Left lung (tissue), 10 donors: ENCODE results near the gene PDCD1LG2. TPM values are rescaled to one million over a fixed set of nuclear protein-coding genes. Genes with fewer than 3 reads are reported as not detected.

Source experiments
- ATAC-seq: fragments of 200-7000 bp; cut with Tn5 transposase; one replicate; pipeline ENCODE4 v1.9.1; 2020; ENCODE audit warnings: moderate library complexity
- DNase-seq, 4 donors: peaks; one replicate each; pipeline ENCODE4 v3.0.0-alpha.2; 2013 to 2020
- H3K27ac ChIP-seq, 2 donors: fragments of 200-600 bp; sonication (generic) in 1 of 2; one replicate each; pipeline versions ENCODE4 v1.5.0 to v1.8.0; 2020 to 2021
- H3K27me3 ChIP-seq, 2 donors: fragments of 200-600 bp; sonication (generic) in 1 of 2; one replicate each; pipeline versions ENCODE4 v1.5.0 to v1.8.0; 2020 to 2021
- H3K36me3 ChIP-seq, 2 donors: fragments of 200-600 bp; sonication (generic) in 1 of 2; one replicate each; pipeline versions ENCODE4 v1.5.0 to v1.8.0; 2020 to 2021
- H3K4me1 ChIP-seq, 2 donors: fragments of 200-600 bp; one replicate each; pipeline ENCODE4 v1.8.0; 2021
- H3K4me3 ChIP-seq, 2 donors: fragments of 200-600 bp; sonication (generic) in 1 of 2; one replicate each; pipeline versions ENCODE4 v1.5.0 to v1.8.0; 2020 to 2021; ENCODE audit warnings: mild to moderate bottlenecking in 1 of 2
- H3K9me3 ChIP-seq, 2 donors: fragments of 200-600 bp; sonication (generic) in 1 of 2; one replicate each; pipeline versions ENCODE4 v1.5.0 to v1.8.0; 2020 to 2021
- intact Hi-C, 2 donors: fragments of 100-400 bp; cut with DNase I; formaldehyde crosslinking; loops; one replicate each; pipeline versions ENCODE4 v1.11.2 to v1.14.2; 2022
- polyA plus RNA-seq, 6 donors: library from polyadenylated mRNA; unstranded; fragments of 120-200 nt; gene quantifications; one replicate each; pipeline ENCODE4 v1.2.1, GENCODE V29; 2013; ENCODE audit not compliant: insufficient read length in 6 of 6
- total RNA-seq, 2 donors: library from RNA; stranded (reverse); fragmentation: NEBNext Ultra II Directional; extraction: Animal tissue kit (Norgen Biotek cat#: 25700); gene quantifications; one replicate each; pipeline ENCODE4 v1.2.1, GENCODE V29; 2021
- TF ChIP-seq, protein P1 (sequence below), 2 donors: fragments of 200-600 bp; sonication (generic) in 1 of 2; IDR thresholded peaks; one replicate each; pipeline versions ENCODE4 v1.5.0 to v1.8.0; 2021; ENCODE audit warnings: antibody characterized with exemption in 2 of 2
- donor health status: DM: no; HTN: yes; CAD: no.
- donor health status: DM: no; HTN: no; CAD: no.

Gene PDCD1LG2
- total and polyA plus RNA-seq, 8 donors: 0.10 to 4.2 (median 0.21) TPM

DNA sequence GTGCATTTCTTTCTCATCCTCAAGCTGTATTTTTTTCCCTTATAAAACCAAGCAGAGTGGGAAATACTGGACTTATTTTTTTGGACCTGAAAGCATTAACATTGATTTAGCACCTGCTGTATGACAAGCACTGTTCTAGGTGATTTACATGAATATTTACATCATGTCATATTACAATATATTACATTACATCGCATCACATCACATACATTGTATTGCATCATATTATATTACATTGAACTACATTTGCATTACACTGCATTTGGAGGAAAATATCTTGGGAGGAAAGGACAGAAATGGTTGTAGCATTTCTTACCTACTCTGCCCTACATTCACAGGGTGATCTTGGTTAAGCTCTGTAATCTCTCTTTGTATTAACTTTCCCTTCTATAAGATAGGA is 11.2 kb upstream of the PDCD1LG2 start:
- no peak overlapping the region for H3K4me3 ChIP-seq
- no peaks in the 10 kb centered on the region for H3K36me3 ChIP-seq
- peaks cover 11 to 19% of the 10 kb centered on the region in 2 donors for H3K4me1 ChIP-seq
- intact Hi-C loops: no loop called here
- DNase-seq: no peak
- H3K27me3 ChIP-seq: no peaks in the 10 kb centered on the region
- TF ChIP-seq, protein P1, sequence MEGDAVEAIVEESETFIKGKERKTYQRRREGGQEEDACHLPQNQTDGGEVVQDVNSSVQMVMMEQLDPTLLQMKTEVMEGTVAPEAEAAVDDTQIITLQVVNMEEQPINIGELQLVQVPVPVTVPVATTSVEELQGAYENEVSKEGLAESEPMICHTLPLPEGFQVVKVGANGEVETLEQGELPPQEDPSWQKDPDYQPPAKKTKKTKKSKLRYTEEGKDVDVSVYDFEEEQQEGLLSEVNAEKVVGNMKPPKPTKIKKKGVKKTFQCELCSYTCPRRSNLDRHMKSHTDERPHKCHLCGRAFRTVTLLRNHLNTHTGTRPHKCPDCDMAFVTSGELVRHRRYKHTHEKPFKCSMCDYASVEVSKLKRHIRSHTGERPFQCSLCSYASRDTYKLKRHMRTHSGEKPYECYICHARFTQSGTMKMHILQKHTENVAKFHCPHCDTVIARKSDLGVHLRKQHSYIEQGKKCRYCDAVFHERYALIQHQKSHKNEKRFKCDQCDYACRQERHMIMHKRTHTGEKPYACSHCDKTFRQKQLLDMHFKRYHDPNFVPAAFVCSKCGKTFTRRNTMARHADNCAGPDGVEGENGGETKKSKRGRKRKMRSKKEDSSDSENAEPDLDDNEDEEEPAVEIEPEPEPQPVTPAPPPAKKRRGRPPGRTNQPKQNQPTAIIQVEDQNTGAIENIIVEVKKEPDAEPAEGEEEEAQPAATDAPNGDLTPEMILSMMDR (IDR thresholded peaks at IDR 0.05): no peak
- ATAC-seq: no peak
- H3K27ac ChIP-seq: peak overlapping the region in 1 of 2 donors; percentile 68
- no peaks in the 10 kb centered on the region for H3K9me3 ChIP-seq

DNA sequence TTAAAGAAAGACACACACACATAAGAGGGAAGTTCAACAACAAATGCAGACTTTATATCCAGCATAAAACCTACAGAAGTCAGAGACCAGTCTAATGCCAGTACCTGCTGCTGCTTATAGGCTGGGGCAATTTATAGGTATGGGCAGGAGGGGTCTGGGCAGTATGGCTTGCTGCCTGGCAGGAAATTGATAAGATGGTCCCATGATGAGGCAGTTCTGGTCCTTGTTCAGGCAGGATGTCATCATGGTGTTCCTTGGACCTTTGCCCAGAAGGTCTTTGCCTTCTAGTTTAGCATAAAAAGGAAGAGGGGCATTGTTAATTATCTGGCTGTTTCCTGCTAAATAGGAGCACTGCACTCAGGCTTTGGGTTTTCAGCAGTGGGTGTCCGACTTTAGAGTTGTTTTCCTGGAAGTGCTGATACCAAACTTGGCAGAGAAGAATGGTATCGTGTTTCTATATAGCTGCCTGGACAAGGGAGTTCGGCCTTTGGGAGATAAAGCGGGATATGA is 10.4 kb upstream of the PDCD1LG2 start:
- TF ChIP-seq, protein P1 (IDR thresholded peaks at IDR 0.05): no peak
- intact Hi-C loops: no loop called here
- no peaks in the 10 kb centered on the region for H3K9me3 ChIP-seq
- peak overlapping the region in 1 of 2 donors; percentile 68 for H3K27ac ChIP-seq
- no peaks in the 10 kb centered on the region for H3K27me3 ChIP-seq
- no peak overlapping the region for H3K4me3 ChIP-seq
- H3K36me3 ChIP-seq: no peaks in the 10 kb centered on the region
- ATAC-seq (peak; percentile 27), DNase-seq (peak in 2 of 4 donors; percentile 20 to 38)
- peaks cover 11 to 16% of the 10 kb centered on the region in 2 donors for H3K4me1 ChIP-seq

DNA sequence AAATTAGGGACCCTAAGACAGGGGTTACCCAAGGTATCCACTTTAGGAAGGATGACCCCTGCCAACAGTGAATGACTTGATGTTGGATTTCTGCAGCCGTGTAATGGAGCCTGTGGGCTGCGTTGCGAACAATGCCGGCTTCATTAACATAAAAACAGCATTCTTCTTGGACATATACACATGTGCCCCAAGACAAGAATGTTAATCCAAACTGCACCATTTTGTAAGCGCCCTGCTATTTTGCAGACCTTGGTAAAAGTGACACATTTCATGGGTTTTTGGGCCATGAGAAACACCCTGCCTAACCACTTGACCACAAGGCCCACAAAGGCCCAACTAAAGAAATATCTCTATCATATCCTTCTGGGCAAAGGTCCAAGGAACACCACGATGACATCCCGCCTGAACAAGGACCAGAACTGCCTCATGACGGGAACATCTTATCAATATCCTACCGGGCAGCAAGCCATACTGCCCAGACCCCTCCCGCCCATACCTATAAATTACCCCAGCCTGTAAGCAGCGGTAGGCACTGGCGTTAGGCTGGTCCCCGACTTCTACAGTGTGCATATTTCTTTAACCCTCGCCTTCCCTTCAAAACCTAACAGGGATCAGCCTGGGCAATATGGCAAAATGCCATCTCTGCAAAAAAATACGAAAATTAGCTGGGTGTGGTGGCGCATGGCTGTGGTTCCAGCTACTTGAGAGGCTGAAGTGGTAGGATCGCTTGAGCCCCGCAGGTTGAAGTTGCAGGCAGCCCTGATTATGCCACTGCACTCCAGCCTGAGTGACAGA is 9.7 kb upstream of the PDCD1LG2 start:
- H3K27me3 ChIP-seq: no peaks in the 10 kb centered on the region
- H3K27ac ChIP-seq: peak overlapping the region in 1 of 2 donors; percentile 68
- ATAC-seq: peak; percentile 81
- H3K9me3 ChIP-seq: no peaks in the 10 kb centered on the region
- TF ChIP-seq, protein P1 (IDR thresholded peaks at IDR 0.05): no peak
- intact Hi-C loops: no loop called here
- H3K36me3 ChIP-seq: no peaks in the 10 kb centered on the region
- no peak for DNase-seq
- no peak overlapping the region for H3K4me3 ChIP-seq
- peaks cover 11 to 16% of the 10 kb centered on the region in 2 donors for H3K4me1 ChIP-seq

DNA sequence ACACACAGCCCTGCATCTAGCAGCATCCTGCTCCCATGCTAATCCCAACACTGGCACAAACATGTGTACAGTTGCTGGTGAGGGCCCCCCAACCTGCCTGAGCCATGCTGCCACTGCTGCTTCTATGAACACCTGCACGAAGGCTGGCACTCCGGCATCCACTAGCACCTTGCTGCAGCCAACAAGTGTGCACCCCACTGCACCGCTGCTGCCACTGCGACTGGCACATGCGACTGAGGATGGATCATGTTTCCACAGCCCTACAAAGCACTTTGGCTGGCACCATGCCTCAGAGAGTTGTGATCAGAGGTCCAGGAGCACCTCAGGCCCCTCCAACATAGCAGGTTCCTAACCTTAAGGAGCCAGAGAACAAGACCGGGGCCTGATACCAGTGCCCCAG is 7.8 kb upstream of the PDCD1LG2 start:
- peak in 1 of 4 donors; percentile 68 for DNase-seq
- ATAC-seq: no peak
- intact Hi-C loops: no loop called here
- Histone ChIP-seq H3K4me1 (peaks cover 11 to 16% of the 10 kb centered on the region in 2 donors), H3K27me3 (no peaks in the 10 kb centered on the region), H3K4me3 (no peak overlapping the region), H3K9me3 (no peaks in the 10 kb centered on the region), H3K36me3 (no peaks in the 10 kb centered on the region), H3K27ac (no peak overlapping the region)
- TF ChIP-seq, protein P1 (IDR thresholded peaks at IDR 0.05): no peak

DNA sequence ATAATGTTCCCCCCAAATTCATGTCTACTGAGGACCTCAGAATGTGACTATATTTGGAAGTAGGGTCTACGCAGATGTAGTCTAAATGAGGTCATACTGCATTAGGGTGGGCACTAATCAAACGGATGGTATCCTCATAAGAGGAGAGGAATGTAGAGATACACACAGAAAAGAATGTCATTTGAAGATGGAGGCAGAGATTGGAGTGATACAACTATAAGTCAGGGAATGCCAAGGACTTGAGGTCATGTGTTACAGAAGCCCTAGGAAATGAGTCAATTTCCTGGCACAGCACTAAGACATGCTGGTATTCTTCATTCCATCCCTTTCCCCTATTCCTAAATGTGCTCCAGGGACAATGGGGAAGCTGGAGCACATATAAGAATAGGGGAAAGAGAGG is 758 bp upstream of the PDCD1LG2 start:
- peak overlapping the region; percentile 68 to 84 for H3K27ac ChIP-seq
- DNase-seq: no peak
- TF ChIP-seq, protein P1 (IDR thresholded peaks at IDR 0.05): no peak
- no peaks in the 10 kb centered on the region for H3K27me3 ChIP-seq
- no peaks in the 10 kb centered on the region for H3K9me3 ChIP-seq
- intact Hi-C loops: no loop called here
- H3K36me3 ChIP-seq: no peaks in the 10 kb centered on the region
- H3K4me3 ChIP-seq: no peak overlapping the region
- peaks cover 0 to 39% of the 10 kb centered on the region in 2 donors for H3K4me1 ChIP-seq
- peak; percentile 43 for ATAC-seq
